PC-9 (cell line): Measurements from ENCODE around the gene C1orf167. TPM values are rescaled to one million over a fixed set of nuclear protein-coding genes. Genes with fewer than 3 reads are reported as not detected.
A peak's percentile ranks its signal among the peaks of the same experiment; 100 is the strongest.
"Not testable (repeated sequence)": the region's sequence is repeated elsewhere in the genome, so short reads cannot be mapped to it uniquely, and the experiment has no call there.

ENCODE experiments used
- BruUV-seq: library from RNA; stranded (reverse); fragments of 400-500 nt; replicated peaks from 2 replicates; lab custom pipeline; 2021; lab: Mats Ljungman, UMichigan
- CTCF ChIA-PET: fragments of 300-600 bp; sonication (Branson Sonifier 250); formaldehyde crosslinking; loops from one replicate; lab custom pipeline; 2022; ENCODE audit warnings: antibody characterized with exemption; lab: Charles Lee
- POLR2A ChIA-PET: fragments of 300-600 bp; sonication (Branson Sonifier 250); formaldehyde crosslinking; loops from one replicate; lab custom pipeline; 2022; ENCODE audit warnings: antibody characterized with exemption; ENCODE audit not compliant: unreplicated experiment; lab: Charles Lee
- DNase-seq, 2 experiments: peaks; one replicate each; pipeline versions ENCODE4 v3.0.0 to v3.0.0-alpha.2; 2015 to 2022; ENCODE audit warnings: mixed read lengths in 1 of 2
- H2AFZ ChIP-seq: fragments of 200-600 bp; sonication (generic); 2 replicates; pipeline ENCODE4 v1.8.1; 2017; ENCODE audit warnings: antibody characterized with exemption
- H3F3A ChIP-seq: fragments of 200-600 bp; sonication (generic); 2 replicates; pipeline ENCODE4 v1.8.1; 2017; ENCODE audit warnings: antibody characterized with exemption, mild to moderate bottlenecking, low read depth; ENCODE audit not compliant: insufficient read depth
- H3K27ac ChIP-seq: fragments of 200-600 bp; sonication (generic); 2 replicates; pipeline ENCODE4 v1.6.1; 2016; ENCODE audit warnings: mixed run types
- H3K27me3 ChIP-seq: fragments of 200-600 bp; sonication (generic); 2 replicates; pipeline ENCODE4 v1.6.1; 2016; ENCODE audit warnings: low read depth, mixed run types; ENCODE audit not compliant: insufficient read depth
- H3K36me3 ChIP-seq: fragments of 200-600 bp; sonication (generic); 2 replicates; pipeline ENCODE4 v1.6.1; 2016; ENCODE audit warnings: low read depth, mixed run types
- H3K4me1 ChIP-seq: fragments of 200-600 bp; sonication (generic); replicated peaks from 2 replicates; pipeline ENCODE4 v1.6.1; 2016; ENCODE audit warnings: mixed run types; ENCODE audit not compliant: insufficient read depth
- H3K4me2 ChIP-seq: fragments of 200-600 bp; sonication (generic); 2 replicates; pipeline ENCODE4 v1.6.1; 2017; ENCODE audit warnings: mixed run types
- H3K4me3 ChIP-seq: fragments of 200-600 bp; sonication (generic); 2 replicates; pipeline ENCODE4 v1.6.1; 2016; ENCODE audit warnings: mixed run types
- H3K79me2 ChIP-seq: fragments of 200-600 bp; sonication (generic); 2 replicates; pipeline ENCODE4 v1.6.1; 2017; ENCODE audit warnings: low read depth, mixed run types
- H3K9me2 ChIP-seq: fragments of 200-600 bp; sonication (generic); 2 replicates; pipeline ENCODE4 v1.8.1; 2017; ENCODE audit warnings: mild to moderate bottlenecking; ENCODE audit not compliant: insufficient read depth
- H3K9me3 ChIP-seq: fragments of 200-600 bp; sonication (generic); 2 replicates; pipeline ENCODE4 v1.8.1; 2016; ENCODE audit warnings: low read depth; ENCODE audit not compliant: insufficient read depth
- H4K20me1 ChIP-seq: fragments of 200-600 bp; sonication (generic); 2 replicates; pipeline ENCODE4 v1.8.1; 2017; ENCODE audit not compliant: insufficient read depth
- EZH2 ChIP-seq: fragments of 200-600 bp; sonication (generic); IDR thresholded peaks from 2 replicates; pipeline ENCODE4 v1.8.0; 2017; ENCODE audit warnings: antibody characterized with exemption, low read depth
- intact Hi-C: fragments of 100-400 bp; cut with micrococcal nuclease; formaldehyde crosslinking; loops from one replicate; pipeline ENCODE4 v1.10.0; 2022; ENCODE audit not compliant: unreplicated experiment
- total RNA-seq: library from RNA; stranded (reverse); gene quantifications from 2 replicates; pipeline ENCODE4 v1.2.3, GENCODE V29; 2021
- TF ChIP-seq, protein P1 (sequence below): fragments of 200-600 bp; sonication (generic); conservative IDR thresholded peaks from 2 replicates; pipeline ENCODE4 v1.6.1; 2017; ENCODE audit warnings: mixed run types, antibody characterized with exemption, mild to moderate bottlenecking, moderate library complexity

C1orf167 gene
- total RNA-seq, 1 experiment from 2014 or later, result not detected

DNA sequence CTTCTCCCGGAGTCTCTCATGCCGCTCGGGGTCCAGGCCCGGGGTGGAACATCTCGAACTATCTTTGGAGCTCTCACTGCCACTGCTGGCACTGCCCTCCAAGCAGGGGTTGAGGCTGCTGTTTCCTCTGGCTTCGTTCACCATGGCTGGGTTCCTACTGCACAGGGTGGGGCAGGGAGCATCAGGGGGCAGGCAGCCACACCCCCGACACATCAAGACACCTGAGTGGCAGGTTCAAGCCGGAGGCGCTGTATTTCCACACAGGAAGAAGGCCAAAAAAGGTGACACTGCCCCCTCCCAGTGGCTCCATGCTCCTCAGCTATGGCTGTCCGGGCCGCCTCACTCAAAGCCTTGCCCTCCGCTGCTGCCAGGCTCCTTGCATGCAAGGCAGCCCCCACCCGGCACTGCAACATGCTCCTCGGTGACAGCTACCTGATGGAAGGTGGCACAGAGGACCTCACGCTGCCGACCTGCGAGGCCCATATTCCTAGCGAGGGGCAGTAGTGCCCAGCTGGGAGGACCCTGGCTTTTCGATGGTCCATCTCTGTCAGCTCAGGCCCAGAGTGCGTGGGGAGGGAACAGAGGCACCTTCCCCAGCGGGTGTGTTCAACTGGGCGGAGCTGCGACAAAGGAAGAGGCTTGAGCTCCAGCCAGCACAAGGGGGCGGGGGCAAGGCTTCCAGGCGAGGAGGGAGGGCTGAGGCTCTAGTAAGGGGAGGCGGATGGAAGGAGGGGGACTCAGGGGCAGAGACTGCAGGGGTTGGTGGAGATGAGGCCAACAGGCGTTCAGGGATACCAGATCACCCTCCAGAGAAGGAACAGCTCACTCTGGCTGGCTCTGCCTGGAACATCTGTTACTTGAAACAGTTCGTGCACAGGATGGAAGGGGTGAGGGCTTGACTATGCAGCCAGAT lies 41.2 kb downstream of the C1orf167 start:
- CTCF ChIA-PET, result interaction anchor here (1.0 to 2.0 kb wide), 2 partner anchors 18 to 19 kb away, joined by 5 to 7 read pairs; no protein-coding TSS in a partner anchor
- Histone ChIP-seq H3K4me3 (no peak overlapping the region), H3K27me3 (no peaks in the 10 kb centered on the region), H3K27ac (no peak overlapping the region), H3F3A (peaks cover 8% of the 10 kb centered on the region; the same call in 1 of the 2 replicates), H4K20me1 (no peaks in the 10 kb centered on the region), H3K9me2 (no peaks in the 10 kb centered on the region), H3K4me1 (peaks cover 27% of the 10 kb centered on the region; the same call in 1 of the 2 replicates), H2AFZ (no peak overlapping the region), H3K79me2 (peaks cover 18% of the 10 kb centered on the region), H3K4me2 (no peak overlapping the region), H3K36me3 (no peaks in the 10 kb centered on the region), H3K9me3 (no peaks in the 10 kb centered on the region)
- peak in 1 of 2 experiments; percentile 77 for DNase-seq
- POLR2A ChIA-PET, result interaction anchor here (0.6 to 1.5 kb wide), 5 partner anchors 12 to 150 kb away, joined by 4 to 11 read pairs (median 6); no protein-coding TSS in a partner anchor
- no peak for TF ChIP-seq EZH2
- TF ChIP-seq, protein P1, sequence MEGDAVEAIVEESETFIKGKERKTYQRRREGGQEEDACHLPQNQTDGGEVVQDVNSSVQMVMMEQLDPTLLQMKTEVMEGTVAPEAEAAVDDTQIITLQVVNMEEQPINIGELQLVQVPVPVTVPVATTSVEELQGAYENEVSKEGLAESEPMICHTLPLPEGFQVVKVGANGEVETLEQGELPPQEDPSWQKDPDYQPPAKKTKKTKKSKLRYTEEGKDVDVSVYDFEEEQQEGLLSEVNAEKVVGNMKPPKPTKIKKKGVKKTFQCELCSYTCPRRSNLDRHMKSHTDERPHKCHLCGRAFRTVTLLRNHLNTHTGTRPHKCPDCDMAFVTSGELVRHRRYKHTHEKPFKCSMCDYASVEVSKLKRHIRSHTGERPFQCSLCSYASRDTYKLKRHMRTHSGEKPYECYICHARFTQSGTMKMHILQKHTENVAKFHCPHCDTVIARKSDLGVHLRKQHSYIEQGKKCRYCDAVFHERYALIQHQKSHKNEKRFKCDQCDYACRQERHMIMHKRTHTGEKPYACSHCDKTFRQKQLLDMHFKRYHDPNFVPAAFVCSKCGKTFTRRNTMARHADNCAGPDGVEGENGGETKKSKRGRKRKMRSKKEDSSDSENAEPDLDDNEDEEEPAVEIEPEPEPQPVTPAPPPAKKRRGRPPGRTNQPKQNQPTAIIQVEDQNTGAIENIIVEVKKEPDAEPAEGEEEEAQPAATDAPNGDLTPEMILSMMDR, result no peak
- no TSS peak for BruUV-seq
- intact Hi-C loops, result no loop called here

DNA sequence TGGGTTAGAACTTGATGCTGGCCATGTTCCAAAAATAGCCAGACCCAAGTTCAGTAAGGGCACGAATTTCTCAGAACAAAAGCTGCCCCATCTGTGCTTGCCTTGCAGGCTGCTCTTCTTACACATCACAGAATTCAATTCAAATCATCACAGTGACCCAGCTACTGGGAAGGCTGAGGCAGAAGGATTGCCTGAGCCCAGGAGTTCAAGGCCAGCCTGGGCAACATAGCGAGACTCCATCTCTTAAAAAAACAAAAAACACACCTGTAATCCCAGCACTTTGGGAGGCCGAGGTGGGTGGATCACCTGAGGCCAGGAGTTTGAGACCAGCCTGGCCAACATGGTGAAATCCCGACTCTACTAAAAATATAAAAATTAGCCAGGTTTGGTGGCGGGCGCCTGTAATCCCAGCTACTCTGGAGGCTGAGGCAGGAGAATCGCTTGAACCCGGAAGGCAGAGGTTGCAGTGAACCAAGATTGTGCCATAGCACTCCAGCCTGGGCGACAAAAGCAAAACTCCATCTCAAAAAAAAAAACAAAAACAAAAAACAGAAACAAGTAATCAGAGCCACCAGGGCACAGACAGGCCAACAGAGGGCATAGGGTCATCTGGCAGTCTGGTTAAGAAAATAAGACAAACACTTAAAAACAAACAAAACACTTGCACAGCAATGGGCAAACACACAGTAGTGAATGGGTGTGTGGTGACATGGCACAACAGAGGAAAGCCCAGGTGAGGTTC lies 42.1 kb downstream of the C1orf167 start:
- peaks cover 27% of the 10 kb centered on the region; the same call in 1 of the 2 replicates for H3K4me1 ChIP-seq
- H3K79me2 ChIP-seq, result peaks cover 26% of the 10 kb centered on the region
- H3K27me3 ChIP-seq, H2AFZ ChIP-seq, H3K9me3 ChIP-seq, BruUV-seq, H4K20me1 ChIP-seq, H3K9me2 ChIP-seq, DNase-seq, intact Hi-C loops, H3F3A ChIP-seq, H3K36me3 ChIP-seq: not testable (repeated sequence)
- peak overlapping the region; percentile 84 for H3K4me2 ChIP-seq
- ChIA-PET POLR2A (interaction anchor here (0.6 to 1.5 kb wide), 4 partner anchors 13 to 151 kb away, joined by 4 to 11 read pairs (median 6); no protein-coding TSS in a partner anchor), CTCF (interaction anchor here (1.0 to 2.0 kb wide), 2 partner anchors 18 to 19 kb away, joined by 5 to 7 read pairs; no protein-coding TSS in a partner anchor)
- H3K4me3 ChIP-seq, result peak overlapping the region; percentile 87; the same call in 1 of the 2 replicates
- peak overlapping the region; percentile 82 for H3K27ac ChIP-seq

DNA sequence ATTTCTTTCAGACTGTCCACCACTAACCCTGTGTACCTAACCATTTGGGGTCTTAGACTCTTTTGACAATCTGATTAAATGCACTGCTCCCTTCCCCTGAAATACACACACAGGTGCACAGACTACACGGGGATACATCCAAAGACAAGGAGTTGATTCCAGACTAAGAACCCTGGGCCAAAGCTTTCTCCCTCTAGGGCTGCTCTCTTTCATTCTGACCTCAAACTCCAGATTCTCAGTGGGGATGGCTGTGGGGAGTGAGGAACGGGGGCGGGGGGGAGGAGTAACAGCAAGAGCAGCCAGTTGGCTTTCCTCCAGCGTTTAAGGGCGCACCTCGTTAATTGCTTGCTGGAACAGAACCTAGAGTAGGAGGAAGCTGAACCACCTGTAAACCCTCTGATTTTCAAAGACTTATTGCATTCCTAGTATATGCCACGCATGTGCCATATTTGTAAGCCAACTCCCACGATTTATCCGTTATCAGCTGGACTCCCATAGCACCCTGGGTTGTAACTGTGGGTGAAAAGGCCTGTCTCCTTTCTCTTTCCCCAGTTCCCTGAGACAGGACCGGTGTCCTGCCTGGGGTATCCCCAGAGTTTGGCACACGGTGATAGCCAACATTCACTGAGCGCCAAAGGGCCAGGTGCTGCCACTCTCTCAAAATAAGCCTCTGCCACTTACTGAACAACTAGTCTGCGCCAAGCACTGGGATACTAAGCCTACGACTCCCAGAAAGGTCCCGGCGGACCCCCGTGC lies 42.9 kb downstream of the C1orf167 start:
- TF ChIP-seq, protein P1, result no peak
- no peak for TF ChIP-seq EZH2
- BruUV-seq, result TSS peak; percentile 61
- Histone ChIP-seq H3K9me3 (no peaks in the 10 kb centered on the region), H3K27me3 (no peaks in the 10 kb centered on the region), H3K9me2 (no peaks in the 10 kb centered on the region), H3K27ac (peak overlapping the region; percentile 82), H3K4me1 (peaks cover 27% of the 10 kb centered on the region; the same call in 1 of the 2 replicates), H3K79me2 (peaks cover 26% of the 10 kb centered on the region), H2AFZ (peak overlapping the region; percentile 72; the same call in 1 of the 2 replicates), H3K4me3 (peak overlapping the region; percentile 87), H3K36me3 (no peaks in the 10 kb centered on the region), H3K4me2 (peak overlapping the region; percentile 84), H4K20me1 (no peaks in the 10 kb centered on the region), H3F3A (peaks cover 8% of the 10 kb centered on the region; the same call in 1 of the 2 replicates)
- no peak for DNase-seq
- POLR2A ChIA-PET, result no interaction called here
- intact Hi-C loops, result loop anchor here (1.0 to 5.0 kb wide), 4 partner anchors 18 to 533 kb away; partner anchors contain the start of genes AGTRAP, FBXO6 and UBIAD1
- CTCF ChIA-PET, result no interaction called here
